Kidney (tissue), 14 donors: Measurements from ENCODE around the gene MFN2. TPM values are rescaled to one million over a fixed set of nuclear protein-coding genes. Genes with fewer than 3 reads are reported as not detected.

Experiments
- DNase-seq, 5 donors: peaks; one replicate each; pipeline ENCODE4 v3.0.0-alpha.2; 2013 to 2020
- FAIRE-seq: peaks from 2 replicates; lab custom pipeline; 2012; peaks lifted over from hg19 to GRCh38; lab: Jason Lieb, UNC
- H3K27ac ChIP-seq, 2 donors: one replicate each; pipeline ENCODE4 v1.7.0; 2013; ENCODE audit warnings: low read depth in 2 of 2, low read length in 2 of 2, inconsistent platforms in 1 of 2
- H3K27me3 ChIP-seq: one replicate; pipeline ENCODE4 v1.7.1; 2013; ENCODE audit warnings: low read length, inconsistent platforms; ENCODE audit not compliant: control insufficient read depth, insufficient read depth
- H3K36me3 ChIP-seq, 3 donors: one replicate each; pipeline versions ENCODE4 v1.7.0 to v1.7.1; 2013; ENCODE audit warnings: low read length in 3 of 3, control low read depth in 1 of 3, inconsistent platforms in 1 of 3; ENCODE audit not compliant: insufficient read depth in 3 of 3, control insufficient read depth in 2 of 3
- H3K4me1 ChIP-seq, 3 donors: one replicate each; pipeline versions ENCODE4 v1.7.0 to v1.7.1; 2013; ENCODE audit warnings: low read length in 3 of 3, inconsistent platforms in 1 of 3, low read depth in 1 of 3; ENCODE audit not compliant: control insufficient read depth in 2 of 3, insufficient read depth in 2 of 3
- H3K4me3 ChIP-seq, 3 donors: one replicate each; pipeline versions ENCODE4 v1.7.0 to v1.8.1; 2013; ENCODE audit warnings: low read length in 3 of 3, control low read depth in 1 of 3, inconsistent platforms in 1 of 3
- H3K9ac ChIP-seq, 3 donors: one replicate each; pipeline versions ENCODE4 v1.7.0 to v1.7.1; 2013; ENCODE audit warnings: low read length in 3 of 3, control low read depth in 1 of 3, inconsistent platforms in 1 of 3
- H3K9me3 ChIP-seq, 3 donors: one replicate each; pipeline versions ENCODE4 v1.7.0 to v1.7.1; 2013; ENCODE audit warnings: low read length in 3 of 3, control low read depth in 1 of 3, inconsistent platforms in 1 of 3; ENCODE audit not compliant: control insufficient read depth in 2 of 3, insufficient read depth in 1 of 3
- CTCF ChIP-seq: IDR thresholded peaks from 3 replicates; pipeline ENCODE4 v1.5.1; 2012; ENCODE audit warnings: mild to moderate bottlenecking, moderate library complexity, borderline replicate concordance; ENCODE audit not compliant: insufficient read depth; ENCODE audit errors: extremely low read depth
- intact Hi-C: fragments of 100-400 bp; cut with DNase I; formaldehyde crosslinking; loops from one replicate; pipeline ENCODE4 v1.11.1; 2022
- polyA plus RNA-seq: library from polyadenylated mRNA; stranded (reverse); fragments of 350-450 nt; fragmentation: Illumina TruSeq; extraction: RNeasy Lipid Tissue Mini Kit (QIAGEN cat#74804); gene quantifications from one replicate; pipeline ENCODE4 v1.2.3, GENCODE V29; 2014; ENCODE audit warnings: low read depth, low replicate concordance; ENCODE audit not compliant: insufficient read depth
- total RNA-seq: library from RNA; stranded (reverse); fragmentation: NEBNext Ultra II Directional; extraction: Animal tissue kit (Norgen Biotek cat#: 25700); gene quantifications from one replicate; pipeline ENCODE4 v1.2.1, GENCODE V29; 2021
- donor health status: control.
- donor health status: control.
- donor health status: control.
- donor health status: control.
- donor health status: control.
- donor health status: DM: yes; HTN: yes; CAD: no.
- donor health status: Normal renal cell carcinoma (clear cell type).

Gene MFN2
- total and polyA plus RNA-seq, 2 donors from 2014 or later: 41.1 to 77.6 TPM

GRCh38 chr1:12035312-12035711, 55.1 kb downstream of the MFN2 start:
- TF ChIP-seq CTCF: no peak

GRCh38 chr1:12037486-12038355, 57.5 kb downstream of the MFN2 start:
- no peak for TF ChIP-seq CTCF
- Histone ChIP-seq H3K27me3 (no peaks in the 10 kb centered on the region), H3K4me1 (no peaks in the 10 kb centered on the region), H3K4me3 (no peak overlapping the region), H3K36me3 (no peaks in the 10 kb centered on the region), H3K27ac (no peak overlapping the region), H3K9ac (no peak overlapping the region), H3K9me3 (no peaks in the 10 kb centered on the region)
- DNase-seq (no peak), FAIRE-seq (no peak)
- intact Hi-C loops: no loop called here

More at GRCh38 chr1:12035312-12035711, 55.1 kb downstream of the MFN2 start:
- intact Hi-C loops: no loop called here
- DNase-seq (no peak), FAIRE-seq (no peak)
- H3K4me1 ChIP-seq: no peaks in the 10 kb centered on the region
- H3K4me3 ChIP-seq: no peak overlapping the region
- no peak overlapping the region for H3K27ac ChIP-seq
- H3K9ac ChIP-seq: no peak overlapping the region
- no peaks in the 10 kb centered on the region for H3K36me3 ChIP-seq
- no peaks in the 10 kb centered on the region for H3K9me3 ChIP-seq
- H3K27me3 ChIP-seq: no peaks in the 10 kb centered on the region

- H3K9ac ChIP-seq: no peak overlapping the region
- H3K36me3 ChIP-seq: no peaks in the 10 kb centered on the region
- H3K9me3 ChIP-seq: no peaks in the 10 kb centered on the region
- intact Hi-C loops: no loop called here
- no peak overlapping the region for H3K4me3 ChIP-seq
- H3K4me1 ChIP-seq: no peaks in the 10 kb centered on the region
- H3K27me3 ChIP-seq: no peaks in the 10 kb centered on the region
- H3K27ac ChIP-seq: no peak overlapping the region
- DNase-seq (no peak), FAIRE-seq (no peak)
- no peak for TF ChIP-seq CTCF
These were observed 58.3 kb downstream of the MFN2 start for GRCh38 chr1:12038356-12039163.
